HepG2 (cell line): ENCODE measurements around the gene BCL11B. TPM values are rescaled to one million over a fixed set of nuclear protein-coding genes. Genes with fewer than 3 reads are reported as not detected.

Experiments
- MYC ChIP-seq: sonication (generic); formaldehyde crosslinking; IDR thresholded peaks from 2 replicates; pipeline ENCODE4 v1.9.0; 2021; ENCODE audit warnings: missing genetic modification reagents, borderline replicate concordance
- REST ChIP-seq, 2 experiments: IDR thresholded peaks; 2 replicates each; pipeline ENCODE4 v1.6.1; 2011 to 2012; ENCODE audit warnings: low read length in 2 of 2, borderline replicate concordance in 1 of 2, low read depth in 1 of 2, mild to moderate bottlenecking in 1 of 2, moderate library complexity in 1 of 2
- ZBED4 ChIP-seq: sonication (generic); formaldehyde crosslinking; IDR thresholded peaks from 2 replicates; pipeline ENCODE4 v1.4.0; 2020; ENCODE audit warnings: missing genetic modification reagents, borderline replicate concordance
- ZBTB8A ChIP-seq: sonication (generic); formaldehyde crosslinking; IDR thresholded peaks from 2 replicates; pipeline ENCODE4 v1.4.0; 2020; ENCODE audit warnings: mild to moderate bottlenecking, low read depth, missing genetic modification reagents, borderline replicate concordance
- ZHX2 ChIP-seq, 2 experiments: sonication (generic) in 1 of 2; formaldehyde crosslinking in 1 of 2; IDR thresholded peaks; 2 replicates each; pipeline versions ENCODE4 v1.6.1 to v1.9.0; 2014 to 2022; ENCODE audit warnings: antibody characterized with exemption in 1 of 2, borderline replicate concordance in 1 of 2, inconsistent platforms in 1 of 2, low read depth in 1 of 2, missing genetic modification reagents in 1 of 2
- ZNF768 ChIP-seq: sonication (generic); formaldehyde crosslinking; IDR thresholded peaks from 2 replicates; pipeline ENCODE4 v1.4.0; 2020; ENCODE audit warnings: missing genetic modification reagents
- ZNF780A ChIP-seq: sonication (generic); formaldehyde crosslinking; IDR thresholded peaks from 2 replicates; pipeline ENCODE4 v1.8.0; 2022; ENCODE audit warnings: mild to moderate bottlenecking, missing genetic modification reagents, moderate library complexity
- ZNF788 ChIP-seq: sonication (generic); formaldehyde crosslinking; IDR thresholded peaks from 2 replicates; pipeline ENCODE4 v1.5.0; 2020; ENCODE audit warnings: mild to moderate bottlenecking, missing genetic modification reagents, borderline replicate concordance
- ZSCAN12 ChIP-seq: sonication (generic); formaldehyde crosslinking; IDR thresholded peaks from 2 replicates; pipeline ENCODE4 v1.9.0; 2021; ENCODE audit warnings: mild to moderate bottlenecking, missing genetic modification reagents
- polyA plus RNA-seq, 8 experiments: library from polyadenylated mRNA; depleted of rRNA in 3 of 8; stranded (reverse) in 7 of 8; unstranded in 1 of 8; fragments of >200 nt; fragmentation: Illumina TruSeq in 4 of 8; extraction: Trizol in 4 of 8; gene quantifications; 2 replicates each; pipeline versions ENCODE4 v1.2.1 to v1.2.3, GENCODE V29; 2011 to 2016; ENCODE audit warnings: low read depth in 4 of 8, missing spikeins in 1 of 8, mixed read lengths in 1 of 8; ENCODE audit not compliant: insufficient read depth in 1 of 8
- total RNA-seq, 5 experiments: library from RNA; depleted of rRNA; stranded (reverse); fragments of >200 nt; fragmentation: Illumina TruSeq; extraction: Trizol; gene quantifications; 2 replicates each; pipeline ENCODE4 v1.2.3, GENCODE V29; 2016; ENCODE audit warnings: low read depth in 1 of 5

Gene BCL11B
- total and polyA plus RNA-seq, 2 of the 13 experiments (the other 11 are each of a cell fraction or from before 2014, with no cell fraction given) = not detected

- TF ChIP-seq ZHX2 (IDR thresholded peaks at IDR 0.05; ENCODE audit: low read depth) (no peak; the same call in 1 of the 2 replicates), ZHX2 (CRISPR knock-in tag; IDR thresholded peaks at IDR 0.05; ENCODE audit: borderline replicate concordance) (no peak), ZSCAN12 (0 out of 2 replicates have a peak, but pooled peaks have one; percentile 12), ZNF788 (CRISPR knock-in tag) (peak; percentile 76; the same call in 1 of the 2 replicates), ZBED4 (CRISPR knock-in tag) (0 out of 2 replicates have a peak, but pooled peaks have one; percentile 69), MYC (peak; percentile 23; the same call in 1 of the 2 replicates), REST (IDR thresholded peaks at IDR 0.05; ENCODE audit: borderline replicate concordance in 1 of 2, low read depth in 1 of 2, low read length in 2 of 2) (no peak), ZNF780A (no peak), ZBTB8A (CRISPR knock-in tag) (no peak), ZNF768 (CRISPR knock-in tag) (0 out of 2 replicates have a peak, but pooled peaks have one; percentile 12)
Measured at GRCh38 chr14:99316281-99317163, 44.5 kb upstream of the BCL11B start (continued).
